Measurements from ENCODE around the gene NCOA5. TPM values are rescaled to one million over a fixed set of nuclear protein-coding genes. Genes with fewer than 3 reads are reported as not detected.

NCOA5 gene
- total RNA-seq, 1 experiment from 2014 or later = 16.5 TPM

- TF ChIP-seq ZNF281 (CRISPR knock-in tag; IDR thresholded peaks at IDR 0.05) (no peak), NR3C1 (CRISPR knock-in tag; conservative IDR thresholded peaks at IDR 0.05; ENCODE audit: low read depth) (no peak)
Observed at GRCh38 chr20:46083101-46083500, 6.7 kb downstream of the NCOA5 start (continued).

GRCh38 chr20:46081074-46081473 is 8.7 kb downstream of the NCOA5 start:
- DNase-seq (ENCODE audit: low spot score) = no peak
- H3K27ac Mint-ChIP-seq = no peak overlapping the region
- ChIA-PET POLR2A (no interaction called here), CTCF (no interaction called here)
- no peak for ATAC-seq
- peaks cover 9% of the 10 kb centered on the region; the same call in 1 of the 2 replicates for H3K36me3 Mint-ChIP-seq
- H3K9me3 Mint-ChIP-seq = no peaks in the 10 kb centered on the region
- no peak overlapping the region for H3K4me3 Mint-ChIP-seq
- TF ChIP-seq ZNF512 (CRISPR knock-in tag; IDR thresholded peaks at IDR 0.05; ENCODE audit: borderline replicate concordance) = no peak
- no peak for TF ChIP-seq HMGA2 (CRISPR knock-in tag; IDR thresholded peaks at IDR 0.05)
- no peak for TF ChIP-seq CBFB (CRISPR knock-in tag; IDR thresholded peaks at IDR 0.05; ENCODE audit: low read depth)
- no peak for TF ChIP-seq ARID4B (CRISPR knock-in tag; IDR thresholded peaks at IDR 0.05; ENCODE audit: borderline replicate concordance)
- no peak for TF ChIP-seq ELF4 (CRISPR knock-in tag; IDR thresholded peaks at IDR 0.05; ENCODE audit: low read depth)
- no peak for TF ChIP-seq JUN (CRISPR knock-in tag; IDR thresholded peaks at IDR 0.05)
- no peak for TF ChIP-seq MYBL2 (CRISPR knock-in tag; IDR thresholded peaks at IDR 0.05)
- TF ChIP-seq SMAD4 (CRISPR knock-in tag; IDR thresholded peaks at IDR 0.05) = no peak
- TF ChIP-seq E2F1 (CRISPR knock-in tag; IDR thresholded peaks at IDR 0.05) = no peak
- TF ChIP-seq ZNF138 (CRISPR knock-in tag; conservative IDR thresholded peaks at IDR 0.05) = no peak
- no peak for TF ChIP-seq NR2C2 (CRISPR knock-in tag; IDR thresholded peaks at IDR 0.05)
- no peak for TF ChIP-seq TP53 (CRISPR knock-in tag; IDR thresholded peaks at IDR 0.05)
- TF ChIP-seq ZNF671 (CRISPR knock-in tag; IDR thresholded peaks at IDR 0.05) = no peak
- TF ChIP-seq ZNF121 (CRISPR knock-in tag; IDR thresholded peaks at IDR 0.05) = no peak
- no peak for TF ChIP-seq USF2 (CRISPR knock-in tag; IDR thresholded peaks at IDR 0.05)
- H3K27me3 Mint-ChIP-seq (ENCODE audit: low read depth) = no peaks in the 10 kb centered on the region
- peaks cover 49% of the 10 kb centered on the region for H3K4me1 Mint-ChIP-seq
